Islet precursor cell (in vitro differentiated cells): ENCODE measurements around the gene ADAM15.

Experiments
- DNase-seq: peaks from one replicate; pipeline ENCODE4 v3.0.0-alpha.2; 2018

The ADAM15 gene

DNA sequence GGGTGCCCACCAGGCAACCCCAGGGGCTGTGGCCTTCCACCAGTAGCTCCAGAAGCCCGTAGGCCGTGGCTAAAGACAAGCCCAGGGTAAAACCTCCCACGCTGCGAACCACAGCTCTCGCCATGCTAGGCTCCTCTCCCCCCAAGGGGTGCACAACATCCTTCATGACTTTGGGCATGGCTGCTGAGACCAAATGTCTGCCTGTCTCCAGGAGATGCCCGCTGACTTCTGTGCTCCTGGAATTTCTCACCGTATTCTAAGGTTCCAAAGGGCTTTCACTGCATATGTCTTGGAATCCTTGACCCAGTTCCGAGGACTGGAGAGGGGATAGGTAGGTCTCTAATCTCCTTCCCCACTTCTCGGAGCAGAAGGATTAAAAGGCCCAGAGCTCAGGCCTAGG, 17.6 kb upstream of the ADAM15 start, which contains the start of the genes DCST1 and DCST2:
TSS of gene DCST1 (plus strand) at position 301 of the 400 bp plus-strand sequence. CDS start 213 bp downstream, outside the sequence.
TSS of gene DCST2 (minus strand) at position 258 of the 400 bp plus-strand sequence. CDS start at position 178, 80 bp downstream.
- DNase-seq, result no peak

DNA sequence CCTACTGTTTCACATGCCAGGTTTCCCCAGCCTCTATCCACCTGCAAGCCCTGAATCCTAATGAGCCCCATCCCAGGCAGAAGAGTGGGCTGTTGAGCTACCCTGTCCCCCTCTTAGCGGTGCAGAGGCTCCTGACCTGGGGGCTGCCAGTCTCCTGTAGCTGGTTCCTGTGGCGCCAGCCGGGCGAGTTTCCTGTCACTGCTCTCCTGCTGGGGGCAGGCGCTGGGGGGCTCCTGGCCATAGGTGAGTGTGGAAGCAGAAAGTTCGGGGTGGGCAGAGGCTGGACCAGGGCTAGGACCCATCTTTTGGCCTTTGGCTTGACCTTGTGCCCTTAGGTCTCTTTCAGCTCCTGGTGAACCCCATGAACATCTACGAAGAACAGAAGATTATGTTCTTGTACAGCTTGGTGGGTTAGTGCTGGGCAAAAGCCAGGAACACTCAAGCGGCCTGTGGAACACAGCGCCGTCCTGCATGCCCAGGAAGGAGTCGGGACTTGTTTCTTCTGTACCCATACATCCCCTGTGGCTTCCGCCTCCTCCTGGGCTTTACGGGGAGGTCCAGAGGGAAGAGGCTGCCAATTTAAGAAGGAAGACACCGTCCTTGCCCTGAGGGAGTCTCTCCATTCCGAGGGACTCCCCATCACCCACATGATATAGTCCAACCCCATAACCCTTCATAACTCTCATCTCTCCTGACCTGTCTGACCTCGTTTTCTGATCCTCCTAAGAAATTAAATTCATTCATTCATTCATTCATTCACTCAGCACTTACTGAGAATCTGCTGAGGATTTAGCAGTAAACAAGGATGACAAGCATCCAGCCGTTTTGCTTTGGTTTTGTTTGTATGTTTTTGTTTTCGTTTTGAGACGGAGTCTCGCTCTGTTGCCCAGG, 16.6 kb upstream of the ADAM15 start:
- DNase-seq, result no peak

DNA sequence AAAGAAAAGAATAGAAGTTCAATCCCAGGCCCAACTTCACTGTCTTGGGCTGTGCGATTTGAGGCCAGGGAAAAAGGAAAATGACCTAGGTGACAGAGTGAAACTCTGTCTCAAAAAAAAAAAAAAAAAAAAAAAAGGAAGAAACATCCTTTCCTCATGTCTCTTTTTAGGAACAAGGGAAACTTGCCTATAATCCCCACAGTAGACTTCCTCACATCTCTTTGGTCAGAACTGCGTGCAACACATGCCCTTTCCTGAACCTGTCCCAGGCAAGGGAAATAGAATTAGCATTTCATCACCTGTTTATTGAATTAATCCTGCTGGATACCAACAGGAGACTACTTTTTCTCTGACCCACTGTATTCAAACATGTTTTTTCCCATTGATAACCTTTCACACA, 15.2 kb upstream of the ADAM15 start:
- no peak for DNase-seq

DNA sequence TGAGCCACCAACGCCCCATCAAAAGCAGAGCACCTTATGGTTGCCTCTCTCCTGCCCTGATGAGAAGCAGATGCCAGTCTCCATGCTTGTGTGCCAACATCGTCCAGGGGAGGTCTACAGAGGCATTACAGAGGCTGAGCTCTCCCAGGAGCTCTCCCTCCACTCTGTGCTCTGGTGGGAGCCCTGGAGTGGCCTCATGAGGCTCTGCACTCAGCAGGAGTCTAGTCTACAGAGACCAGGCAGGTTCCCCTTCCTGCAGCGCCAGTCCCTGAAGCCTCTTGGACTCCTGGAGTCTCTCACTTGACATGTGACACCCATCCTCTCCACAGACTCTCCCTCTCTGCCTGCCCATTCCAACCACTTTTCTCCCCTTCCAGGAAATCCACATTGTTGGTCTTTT, 14.1 kb upstream of the ADAM15 start:
- DNase-seq, result no peak

DNA sequence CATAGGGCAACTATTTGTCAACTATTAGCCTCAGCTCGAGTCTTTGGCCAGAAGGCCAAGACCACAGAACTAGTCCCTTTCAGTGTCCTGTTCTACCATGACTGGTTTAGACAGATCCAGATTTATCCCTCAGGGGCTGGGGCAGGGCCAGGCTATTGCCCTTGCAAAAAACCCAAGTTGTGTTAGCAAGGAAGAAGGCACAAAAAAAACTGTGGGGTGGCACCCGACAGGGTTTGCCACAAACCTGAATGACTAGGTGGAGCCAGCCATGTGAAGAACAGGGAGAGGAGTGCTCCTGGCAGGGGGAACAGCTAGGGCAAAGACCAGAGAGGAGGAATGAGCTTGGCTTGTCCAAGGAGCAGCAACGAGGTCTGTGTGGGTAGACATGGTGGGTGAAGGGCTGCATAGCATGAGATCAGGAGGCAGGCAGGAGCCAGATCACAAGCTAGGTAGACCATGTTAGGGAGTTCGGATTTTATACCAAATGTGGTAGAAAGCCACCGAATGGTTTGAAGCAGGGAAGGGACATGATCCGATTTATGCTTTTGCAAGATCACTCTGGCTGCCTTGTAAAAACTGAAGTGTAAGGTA, 13.2 kb upstream of the ADAM15 start:
- DNase-seq, result no peak

DNA sequence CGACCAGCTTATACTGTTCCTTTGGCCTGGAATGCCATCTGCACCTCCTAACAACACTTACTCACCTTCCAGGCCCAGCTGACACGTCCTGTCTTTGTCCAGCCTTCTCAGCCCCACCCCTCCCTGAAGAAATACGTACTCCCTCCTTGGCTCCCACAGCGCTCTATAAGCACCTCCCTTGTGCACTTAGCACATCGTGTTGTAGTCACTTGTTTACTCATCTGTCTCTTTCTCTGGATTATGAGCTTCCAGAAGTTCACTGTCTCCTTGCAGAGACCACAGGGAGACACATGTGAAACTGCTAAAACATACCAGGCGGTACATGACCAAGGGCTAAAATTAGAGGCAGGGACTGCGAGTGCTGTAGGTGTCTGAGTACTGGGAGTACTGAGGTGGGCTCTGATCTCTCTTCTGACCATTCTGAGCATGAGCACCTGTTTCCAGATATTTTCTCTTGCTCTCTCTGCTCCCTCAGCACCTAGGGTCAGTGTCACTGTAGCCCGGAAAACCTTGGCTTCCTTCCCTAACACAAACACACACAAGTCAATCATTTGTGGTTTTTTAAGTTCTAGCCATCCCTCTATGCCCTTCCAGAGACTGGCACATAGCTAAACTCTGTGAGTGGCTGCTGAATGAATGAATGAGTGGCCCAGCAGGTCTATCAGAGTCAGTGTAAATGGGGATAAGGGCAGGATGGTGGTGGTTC, 12.4 kb upstream of the ADAM15 start:
- no peak for DNase-seq

DNA sequence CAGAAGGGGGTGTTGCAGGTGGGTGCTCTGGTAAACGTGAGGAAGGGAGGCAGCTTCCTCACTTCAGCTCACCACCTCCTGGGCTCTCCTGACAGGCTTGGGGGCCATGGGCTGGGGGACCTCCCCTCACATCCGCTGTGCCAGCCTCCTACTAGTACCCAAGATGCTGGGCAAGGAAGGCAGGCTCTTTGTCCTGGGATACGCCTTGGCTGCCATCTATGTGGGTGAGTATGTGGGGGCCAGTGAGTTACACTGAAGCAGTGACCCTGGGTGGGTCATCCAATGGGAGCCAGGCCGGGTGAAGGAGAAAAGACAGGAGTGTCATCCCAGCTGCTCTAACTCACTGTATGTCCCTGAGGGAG, 11.8 kb upstream of the ADAM15 start:
- DNase-seq, result no peak

DNA sequence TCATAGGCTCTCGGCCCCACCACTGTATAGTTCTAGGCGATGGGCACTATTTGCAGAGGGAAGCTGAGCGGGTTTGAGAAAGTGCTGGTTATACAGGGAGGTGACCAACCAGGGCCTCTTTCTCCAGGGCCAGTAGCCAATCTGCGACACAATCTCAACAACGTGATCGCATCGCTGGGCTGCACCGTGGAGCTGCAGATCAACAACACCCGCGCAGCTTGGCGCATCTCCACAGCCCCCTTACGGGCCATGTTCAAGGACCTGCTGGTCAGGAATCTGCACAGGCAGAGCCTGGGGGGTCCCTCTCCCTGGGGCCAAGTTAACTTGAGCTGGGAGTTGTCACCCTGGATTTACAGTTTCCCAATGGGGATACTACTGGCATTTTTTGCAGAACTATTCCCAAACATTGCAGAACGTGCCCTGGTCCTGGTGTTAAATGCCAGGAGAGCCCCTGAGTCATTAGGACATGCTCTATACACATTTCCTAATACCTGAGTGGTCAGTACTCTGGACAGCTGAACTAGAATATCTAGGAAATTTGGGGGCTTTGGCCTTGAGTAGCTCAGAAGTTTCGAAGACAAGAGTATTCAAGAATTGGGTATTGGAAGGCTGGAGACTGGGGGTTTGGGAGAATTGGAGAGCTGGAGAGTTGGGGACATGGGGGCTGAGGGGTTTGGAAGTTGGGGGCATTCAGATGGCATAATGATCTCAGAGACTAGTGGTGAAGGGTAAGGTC, 10.6 kb upstream of the ADAM15 start:
- DNase-seq, result no peak

DNA sequence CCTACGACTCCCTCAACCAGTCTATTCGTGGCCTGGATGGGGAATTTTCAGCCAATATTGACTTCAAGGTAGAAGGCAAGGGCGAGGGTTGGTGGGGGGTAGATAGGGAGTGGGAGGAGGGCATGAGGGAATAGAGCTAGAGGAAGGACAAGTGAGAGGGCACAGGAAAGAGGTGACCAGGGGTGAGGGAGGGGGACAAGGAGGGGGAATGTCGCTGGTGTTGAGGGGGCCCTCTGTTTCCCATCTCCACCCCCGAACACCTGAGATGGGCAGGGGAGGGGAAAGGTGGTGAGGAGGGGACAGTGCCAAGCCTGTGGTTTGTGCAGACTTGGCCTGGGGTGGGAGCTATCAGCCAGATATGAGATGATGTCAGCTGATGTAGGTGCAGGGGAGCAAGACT, 8.3 kb upstream of the ADAM15 start:
- DNase-seq, result no peak

DNA sequence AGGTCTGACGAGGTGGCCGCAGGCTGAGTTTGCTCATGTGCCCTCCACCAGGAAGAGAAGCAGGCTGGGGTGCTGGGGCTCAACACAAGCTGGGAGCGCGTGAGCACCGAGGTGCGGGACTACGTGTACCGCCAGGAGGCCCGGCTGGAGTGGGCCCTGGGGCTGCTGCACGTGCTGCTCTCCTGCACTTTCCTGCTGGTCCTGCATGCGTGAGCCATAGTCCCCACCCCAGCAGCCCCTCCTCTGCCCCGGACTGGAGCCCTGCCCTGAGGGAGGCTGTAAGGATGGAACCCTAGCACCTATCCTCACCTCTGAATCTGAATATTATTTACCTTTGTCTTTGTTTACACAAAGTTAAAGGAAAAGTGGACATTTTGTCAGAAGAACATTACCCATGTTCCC, 7.8 kb upstream of the ADAM15 start:
- DNase-seq, result no peak

DNA sequence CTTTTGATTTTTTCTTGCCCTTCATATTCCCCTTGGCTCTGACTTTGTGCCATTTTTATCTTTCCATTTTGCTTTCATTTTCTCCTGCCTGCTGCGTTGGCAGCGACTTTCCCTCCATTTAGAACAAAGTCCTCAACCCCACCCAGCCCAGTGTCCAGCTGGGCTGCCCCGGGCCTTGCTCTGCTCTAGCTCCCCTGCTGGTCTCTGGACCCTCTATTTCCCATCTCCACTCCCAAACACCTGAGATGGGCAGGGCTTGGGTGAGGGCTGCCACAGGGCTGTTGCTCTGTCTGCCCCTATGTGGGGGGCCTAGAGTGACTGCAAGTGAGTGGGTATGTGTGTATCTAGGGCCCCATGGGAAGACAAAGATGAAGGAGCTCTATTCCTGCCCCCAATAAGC, 7.3 kb upstream of the ADAM15 start:
- DNase-seq, result no peak

DNA sequence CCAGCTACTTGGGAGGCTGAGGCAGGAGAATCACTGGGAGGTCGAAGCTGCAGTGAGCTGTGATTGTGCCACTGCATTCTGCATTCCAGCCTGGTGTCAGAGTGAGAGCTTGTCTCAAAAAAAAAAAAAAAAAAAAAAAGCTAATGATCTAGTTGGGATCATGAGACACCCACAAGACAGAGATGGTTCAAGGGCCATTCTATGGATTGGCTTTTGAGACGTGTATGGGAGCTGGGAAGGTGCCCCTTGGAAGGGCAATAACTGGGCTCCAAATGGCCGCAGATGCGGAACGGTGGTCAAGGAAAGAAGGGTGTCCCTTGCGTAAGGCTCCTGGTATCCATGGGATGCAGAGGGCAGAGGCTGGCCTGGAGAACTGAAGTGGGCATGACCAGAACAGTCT, 6.8 kb upstream of the ADAM15 start:
- DNase-seq, result no peak

DNA sequence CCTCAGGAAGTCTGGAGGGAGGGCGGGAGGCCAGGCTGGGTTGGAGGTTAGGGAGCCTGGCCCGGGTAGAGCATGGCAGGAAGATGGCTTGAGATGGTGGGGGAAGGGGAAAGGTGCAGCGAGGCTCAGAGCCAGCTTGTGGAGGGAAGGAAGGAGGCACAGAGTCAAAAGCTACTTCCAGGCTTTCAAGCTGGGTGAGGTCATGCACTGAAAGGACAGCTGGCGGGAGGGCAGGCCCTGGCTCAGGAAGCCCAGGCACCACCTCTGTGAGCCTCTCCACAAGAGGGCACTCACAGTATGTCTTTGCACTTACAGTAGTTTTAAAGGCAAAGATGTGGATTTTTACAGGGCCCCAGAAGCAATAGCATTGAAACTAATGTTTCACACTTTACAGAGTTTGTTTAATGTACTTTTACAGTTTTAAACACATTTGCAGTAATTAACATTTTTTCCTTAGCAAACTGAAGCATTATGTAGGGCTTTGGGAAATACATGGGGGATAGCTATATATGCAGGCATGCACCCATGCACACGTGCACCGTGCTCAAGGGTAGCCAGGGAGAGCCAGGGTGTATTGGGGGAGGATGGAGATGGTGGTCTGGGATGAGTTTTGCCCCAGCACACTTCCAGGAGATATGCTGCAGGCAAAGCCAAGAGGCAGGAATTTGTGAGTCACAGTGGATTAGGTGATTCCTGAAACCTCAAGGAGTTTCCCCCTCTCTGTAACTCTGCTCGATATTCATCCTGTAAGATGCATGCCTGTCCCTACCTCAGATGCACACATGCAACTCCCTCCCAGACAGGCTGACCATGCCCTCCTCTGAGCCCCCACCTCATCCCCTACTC, 6.1 kb upstream of the ADAM15 start:
- peak; percentile 94 for DNase-seq

DNA sequence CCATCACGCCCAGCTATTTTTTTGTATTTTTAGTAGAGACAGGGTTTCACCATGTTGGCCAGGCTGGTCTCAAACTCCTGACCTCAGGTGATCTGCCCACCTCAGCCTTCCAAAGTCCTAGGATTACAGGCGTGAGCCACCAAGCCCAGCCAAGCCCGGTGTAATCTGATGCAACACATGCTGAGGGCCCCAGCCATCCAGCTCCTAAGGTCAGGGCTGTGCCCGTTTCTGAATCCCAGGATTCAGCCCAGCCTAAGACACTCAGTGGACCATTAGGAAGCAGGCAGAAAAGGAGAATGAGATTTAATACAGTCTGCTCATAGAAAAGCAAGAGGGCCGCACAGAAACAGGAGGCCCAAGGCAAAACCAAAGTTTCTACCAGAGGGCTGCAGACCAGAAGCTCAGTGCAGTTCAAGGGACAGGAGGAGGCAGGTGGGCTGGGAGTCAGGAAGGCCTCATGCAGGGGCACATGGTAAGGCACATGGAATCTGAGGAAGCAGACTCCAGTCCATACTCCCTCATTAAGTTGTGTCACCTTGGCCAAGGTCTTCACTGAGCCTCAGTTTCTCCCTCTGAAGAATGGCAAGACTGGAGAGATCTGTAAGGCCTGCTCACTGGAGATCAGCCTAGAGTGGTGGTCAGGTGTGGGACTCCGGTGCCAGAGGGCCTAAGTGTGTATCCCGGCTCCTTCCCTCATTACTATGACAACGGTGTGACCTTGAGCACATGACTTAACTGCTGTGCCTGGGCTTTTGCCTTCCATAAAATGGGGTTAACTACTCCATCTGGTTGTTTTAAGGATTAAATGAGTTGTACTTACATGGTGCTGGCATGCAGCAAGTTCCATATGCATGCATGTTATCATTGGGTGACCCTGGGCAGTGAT, 2.4 kb upstream of the ADAM15 start:
- no peak for DNase-seq

DNA sequence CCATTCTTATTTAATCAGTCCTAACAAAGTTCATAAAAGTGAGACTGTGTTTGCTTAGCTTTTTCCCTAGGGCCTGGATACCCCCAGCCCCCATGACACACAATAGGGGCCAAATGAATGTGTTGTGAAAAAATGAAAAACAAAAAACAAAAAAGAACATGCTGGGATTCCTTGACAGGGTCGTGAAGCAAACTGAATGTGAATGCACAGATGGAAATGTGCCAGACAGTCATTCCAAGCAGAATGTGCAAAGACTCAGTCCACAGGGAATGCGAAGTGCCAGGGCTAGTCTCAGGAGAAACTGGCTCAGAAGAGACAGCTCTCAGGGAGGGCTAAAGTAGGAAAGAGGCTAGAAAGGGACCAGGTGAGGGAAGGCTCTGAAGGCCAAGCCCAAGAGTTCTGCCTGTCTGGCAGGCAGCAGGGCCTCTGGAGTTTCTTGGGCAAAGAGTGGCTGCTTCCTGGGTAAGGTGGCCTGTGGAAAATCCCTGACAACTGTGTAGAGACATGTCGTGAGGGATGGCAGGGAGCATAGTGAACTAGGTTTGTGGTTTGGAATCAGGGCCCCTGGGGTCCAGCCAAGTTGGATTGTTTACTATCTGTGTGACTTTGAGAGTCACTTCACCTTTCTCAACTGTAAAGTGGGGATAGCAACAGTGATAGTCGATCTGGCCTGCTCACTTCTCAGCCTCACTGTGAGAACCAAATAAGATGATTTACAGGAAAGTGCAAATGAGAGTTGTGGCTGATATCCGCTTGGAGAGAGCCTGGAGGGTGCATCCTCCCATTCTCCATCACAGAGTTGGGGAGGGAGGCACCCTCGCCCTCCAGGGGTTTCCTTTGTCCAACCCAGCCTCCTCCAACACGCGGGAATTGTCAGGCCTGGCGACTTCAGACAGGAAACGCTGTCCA, 1.2 kb upstream of the ADAM15 start:
- DNase-seq, result no peak

DNA sequence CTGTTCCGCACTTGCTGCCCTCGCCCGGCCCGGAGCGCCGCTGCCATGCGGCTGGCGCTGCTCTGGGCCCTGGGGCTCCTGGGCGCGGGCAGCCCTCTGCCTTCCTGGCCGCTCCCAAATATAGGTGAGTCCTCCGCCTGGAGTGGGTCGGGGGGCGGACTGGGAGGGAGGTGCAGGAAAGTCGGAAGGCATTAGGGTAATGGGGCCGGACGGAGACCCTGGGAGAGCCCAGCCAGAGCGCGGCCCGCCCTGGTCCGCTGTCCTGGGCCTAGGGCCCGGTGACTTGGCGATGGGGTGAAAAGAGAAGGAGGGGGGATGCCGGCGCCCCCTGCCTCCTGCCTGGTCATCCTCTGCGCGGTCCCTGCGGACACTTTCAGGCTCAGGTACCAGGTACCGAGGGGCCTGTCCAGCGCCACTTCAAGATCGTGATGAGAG, 243 bp downstream of the ADAM15 start:
- DNase-seq, result no peak

DNA sequence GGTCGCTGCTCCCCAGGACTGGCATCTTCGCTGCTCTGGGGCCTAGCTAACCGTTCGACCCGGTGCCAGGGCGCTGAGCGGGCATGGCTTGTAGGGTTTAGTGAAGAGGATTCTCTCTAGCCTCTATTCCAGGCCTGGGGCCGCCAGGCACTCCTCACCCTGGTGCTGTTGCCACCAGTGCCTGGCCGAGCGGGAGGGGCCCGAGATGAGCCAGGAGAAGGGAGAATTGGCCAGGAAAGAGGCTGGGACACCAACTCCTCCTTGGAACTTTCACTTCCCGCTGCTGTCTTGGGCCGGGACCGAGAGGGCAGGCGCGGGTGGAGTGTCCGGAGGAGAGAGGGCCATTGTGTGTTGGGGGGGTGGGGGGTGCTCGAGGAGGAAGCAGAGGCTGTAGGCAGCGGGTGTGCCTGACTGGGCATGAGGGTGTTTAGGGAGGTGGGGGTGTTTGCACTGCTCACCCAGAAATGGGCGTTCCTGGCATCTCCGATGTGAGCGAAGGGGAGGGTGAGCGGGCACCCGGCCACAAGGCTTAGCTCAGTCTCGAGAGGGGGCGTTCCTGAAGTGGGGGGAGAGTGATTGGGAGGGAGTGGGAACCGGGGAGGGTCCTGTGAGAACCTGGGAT, 772 bp downstream of the ADAM15 start:
- no peak for DNase-seq

DNA sequence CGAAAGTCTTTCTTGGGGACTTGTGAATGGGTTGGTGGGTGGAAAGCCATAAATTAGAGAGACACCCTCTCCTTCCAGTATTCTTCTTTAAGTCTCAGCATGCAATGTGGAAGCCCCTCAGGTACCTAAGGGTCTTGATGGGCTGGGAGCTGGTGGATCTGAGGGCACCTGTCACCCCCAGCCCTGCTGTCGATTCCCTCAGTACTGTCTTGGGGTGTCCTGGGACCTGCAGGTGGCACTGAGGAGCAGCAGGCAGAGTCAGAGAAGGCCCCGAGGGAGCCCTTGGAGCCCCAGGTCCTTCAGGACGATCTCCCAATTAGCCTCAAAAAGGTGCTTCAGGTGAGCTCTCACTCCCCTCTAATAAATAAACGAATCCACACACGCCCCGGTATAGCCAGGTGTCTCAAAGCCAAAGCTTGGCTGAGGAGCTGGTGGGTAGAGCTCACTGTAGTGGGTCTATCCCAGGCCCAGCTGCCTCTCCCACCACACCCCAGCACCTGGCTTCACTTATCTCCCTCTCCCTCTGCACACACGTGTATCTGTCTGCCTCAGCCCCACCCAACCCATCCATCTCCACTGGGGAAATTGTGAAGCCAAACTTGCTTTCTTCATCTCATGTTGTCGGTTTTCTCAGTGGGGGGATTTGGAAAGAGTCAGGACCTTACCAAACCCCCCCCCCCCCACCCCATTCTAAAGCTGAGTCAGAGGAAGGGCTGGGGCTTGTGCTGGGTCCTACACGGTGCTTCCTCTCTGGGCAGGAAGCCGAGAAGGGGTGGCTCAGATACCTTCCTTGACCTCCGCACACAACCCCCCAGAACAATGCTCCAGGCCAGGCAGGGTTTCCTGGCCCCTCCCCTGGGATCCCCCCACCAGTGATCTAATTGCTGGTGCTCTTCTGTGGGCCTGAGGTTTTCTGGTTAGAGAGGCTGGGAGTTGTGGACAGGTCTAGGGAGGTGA, 1.6 kb downstream of the ADAM15 start:
- no peak for DNase-seq
